Pericardium fibroblast (primary cell): Measurements from ENCODE around the gene BORCS8. TPM values are rescaled to one million over a fixed set of nuclear protein-coding genes. Genes with fewer than 3 reads are reported as not detected.

Experiments used
- total RNA-seq: library from RNA; depleted of rRNA; stranded (reverse); fragments of >200 nt; gene quantifications from 2 replicates; pipeline ENCODE4 v1.2.3, GENCODE V29; 2015

BORCS8 gene
- total RNA-seq: 6.3 and 12.3 TPM in 2 replicates

GRCh38 chr19:19192078-19192882 is at the start of gene BORCS8, which contains the start of gene RFXANK:
Gene BORCS8, minus strand, starts transcription at chr19:19192152. Its CDS starts 35 bp downstream, at chr19:19192117.
Gene RFXANK, plus strand, starts transcription at chr19:19192258. Its CDS starts 1,689 bp downstream, at chr19:19193947.

GRCh38 chr19:19211499-19212420 is 19.8 kb upstream of the BORCS8 start, which contains the start of gene NCAN:
Gene NCAN, plus strand, starts transcription at chr19:19211958. Its CDS starts 4,996 bp downstream, at chr19:19216954.

GRCh38 chr19:19203012-19203856 is 11.3 kb upstream of the BORCS8 start, which contains the start of gene NR2C2AP:
Gene NR2C2AP, minus strand, starts transcription at chr19:19203414. Its CDS starts 354 bp downstream, at chr19:19203060.

GRCh38 chr19:19170053-19170872 is 21.7 kb downstream of the BORCS8 start, which contains the start of gene MEF2B:
Gene MEF2B, minus strand, starts transcription at chr19:19170263. Its CDS starts 19,528 bp downstream, at chr19:19150735.

GRCh38 chr19:19138109-19138981 is 53.6 kb downstream of the BORCS8 start, which contains the start of gene TMEM161A:
Gene TMEM161A, minus strand, starts transcription at chr19:19138478. Its CDS starts 50 bp downstream, at chr19:19138428.

Other genes with a start within 250 kb of the BORCS8 start
- gene SUGP2, start 158.6 kb downstream of the BORCS8 start, total RNA-seq: 13.4 and 14.6 TPM in 2 replicates
- gene ARMC6, start 158.5 kb downstream of the BORCS8 start, total RNA-seq: 30.0 and 31.7 TPM in 2 replicates
- gene SLC25A42, start 128.2 kb downstream of the BORCS8 start, total RNA-seq: 7.7 and 11.6 TPM in 2 replicates
- gene TMEM161A, start 53.7 kb downstream of the BORCS8 start, total RNA-seq: 25.6 and 35.2 TPM in 2 replicates
- gene MEF2B, start 21.9 kb downstream of the BORCS8 start, total RNA-seq: 0.35 TPM in 1 of 2 replicates, not detected in the other
- gene RFXANK, start 106 bp upstream of the BORCS8 start, total RNA-seq: 60.1 and 69.4 TPM in 2 replicates
- gene NR2C2AP, start 11.3 kb upstream of the BORCS8 start, total RNA-seq: 2.1 and 2.8 TPM in 2 replicates
- not detected in 2 replicates for gene NCAN, start 19.8 kb upstream of the BORCS8 start, total RNA-seq
- gene TM6SF2, start 81.1 kb upstream of the BORCS8 start, total RNA-seq: 0.43 and 5.7 TPM in 2 replicates
- gene SUGP1, start 128.4 kb upstream of the BORCS8 start, total RNA-seq: 18.2 and 19.8 TPM in 2 replicates
- 22.0 and 26.8 TPM in 2 replicates for gene MAU2, start 128.7 kb upstream of the BORCS8 start, total RNA-seq
- 34.9 and 40.4 TPM in 2 replicates for gene GATAD2A, start 213.5 kb upstream of the BORCS8 start, total RNA-seq